Measurements from ENCODE around the gene CCDC137.
A peak's percentile ranks its signal among the peaks of the same experiment; 100 is the strongest.

CCDC137 gene

GRCh38 chr17:81702934-81703746 is 36.6 kb downstream of the CCDC137 start, which contains the start of gene MRPL12:
TSS of gene MRPL12 (plus strand) at chr17:81703367. CDS start at chr17:81703502, 135 bp downstream.
- DNase-seq (ENCODE audit: low spot score): peak; percentile 98
- in situ Hi-C loops (cut with MboI; ENCODE audit: low sequenced_read_pairs, unreplicated experiment): no loop called here
- TF ChIP-seq CTCF (IDR thresholded peaks at IDR 0.05; ENCODE audit: borderline replicate concordance, control extremely low read depth, extremely low read depth, insufficient read depth, missing control alignments): no peak

- DNase-seq (ENCODE audit: low spot score): no peak
- TF ChIP-seq CTCF (IDR thresholded peaks at IDR 0.05; ENCODE audit: borderline replicate concordance, control extremely low read depth, extremely low read depth, insufficient read depth, missing control alignments): no peak
- in situ Hi-C loops (cut with MboI; ENCODE audit: low sequenced_read_pairs, unreplicated experiment): no loop called here
Measured at GRCh38 chr17:81703747-81704654, 37.5 kb downstream of the CCDC137 start.

- DNase-seq (ENCODE audit: low spot score): no peak
- in situ Hi-C loops (cut with MboI; ENCODE audit: low sequenced_read_pairs, unreplicated experiment): no loop called here
- TF ChIP-seq CTCF (IDR thresholded peaks at IDR 0.05; ENCODE audit: borderline replicate concordance, control extremely low read depth, extremely low read depth, insufficient read depth, missing control alignments): no peak
Measured at GRCh38 chr17:81705518-81706231, 39.1 kb downstream of the CCDC137 start.

- in situ Hi-C loops (cut with MboI; ENCODE audit: low sequenced_read_pairs, unreplicated experiment): no loop called here
- TF ChIP-seq CTCF (IDR thresholded peaks at IDR 0.05; ENCODE audit: borderline replicate concordance, control extremely low read depth, extremely low read depth, insufficient read depth, missing control alignments): no peak
- DNase-seq (ENCODE audit: low spot score): no peak
Measured at GRCh38 chr17:81706232-81706611, 39.7 kb downstream of the CCDC137 start.

- no peak for TF ChIP-seq CTCF (IDR thresholded peaks at IDR 0.05; ENCODE audit: borderline replicate concordance, control extremely low read depth, extremely low read depth, insufficient read depth, missing control alignments)
- in situ Hi-C loops (cut with MboI; ENCODE audit: low sequenced_read_pairs, unreplicated experiment): no loop called here
- DNase-seq (ENCODE audit: low spot score): no peak
Measured at GRCh38 chr17:81706757-81707624, 40.5 kb downstream of the CCDC137 start.
